OCI-LY1 (cell line): ENCODE measurements around the gene ILF3.

Experiments used
- H2AFZ ChIP-seq: fragments of 200-600 bp; sonication (generic), shearing (Covaris generic); 2 replicates; pipeline ENCODE4 v1.6.0; 2014; ENCODE audit warnings: antibody characterized with exemption, mild to moderate bottlenecking, low read length
- H3F3A ChIP-seq: fragments of 200-600 bp; sonication (generic), shearing (Covaris generic); 2 replicates; pipeline ENCODE4 v1.6.0; 2014; ENCODE audit warnings: mild to moderate bottlenecking, antibody characterized with exemption, low read length, moderate library complexity; ENCODE audit not compliant: insufficient read depth
- H3K27ac ChIP-seq: fragments of 200-600 bp; sonication (generic); 2 replicates; pipeline ENCODE4 v1.5.1; 2014; ENCODE audit warnings: low read length, mixed run types, mild to moderate bottlenecking, low read depth; ENCODE audit not compliant: poor library complexity, severe bottlenecking
- H3K27me3 ChIP-seq: fragments of 200-600 bp; sonication (generic); 2 replicates; pipeline ENCODE4 v1.6.0; 2014; ENCODE audit warnings: antibody characterized with exemption, mild to moderate bottlenecking, low read length, moderate library complexity; ENCODE audit not compliant: insufficient read depth
- H3K36me3 ChIP-seq: fragments of 200-600 bp; sonication (generic); 2 replicates; pipeline ENCODE4 v1.6.1; 2014; ENCODE audit warnings: mild to moderate bottlenecking, antibody characterized with exemption, low read length, moderate library complexity, mixed read lengths; ENCODE audit not compliant: insufficient read depth
- H3K4me1 ChIP-seq: fragments of 200-600 bp; sonication (generic); 2 replicates; pipeline ENCODE4 v1.5.1; 2014; ENCODE audit warnings: mild to moderate bottlenecking, low read length, moderate library complexity; ENCODE audit not compliant: insufficient read depth, severe bottlenecking
- H3K4me2 ChIP-seq: fragments of 200-600 bp; sonication (generic), shearing (Covaris generic); 2 replicates; pipeline ENCODE4 v1.6.1; 2014; ENCODE audit warnings: low read length
- H3K4me3 ChIP-seq: fragments of 200-600 bp; sonication (generic); 2 replicates; pipeline ENCODE4 v1.5.1; 2014; ENCODE audit warnings: low read length, low read depth, mild to moderate bottlenecking, mixed read lengths; ENCODE audit not compliant: poor library complexity, severe bottlenecking
- H3K79me2 ChIP-seq: fragments of 200-600 bp; shearing (Covaris generic); 2 replicates; pipeline ENCODE4 v1.6.1; 2016; ENCODE audit warnings: mixed run types, low read length, mixed read lengths; ENCODE audit not compliant: insufficient read depth
- H3K9ac ChIP-seq: fragments of 200-600 bp; sonication (generic), shearing (Covaris generic); 2 replicates; pipeline ENCODE4 v1.6.1; 2014; ENCODE audit warnings: mild to moderate bottlenecking, low read length, mixed read lengths
- H3K9me2 ChIP-seq: fragments of 200-600 bp; sonication (generic), shearing (Covaris generic); 2 replicates; pipeline ENCODE4 v1.6.1; 2014; ENCODE audit warnings: low read depth, mild to moderate bottlenecking, low read length, mixed read lengths
- H3K9me3 ChIP-seq: fragments of 200-600 bp; shearing (Covaris generic); 2 replicates; pipeline ENCODE4 v1.6.1; 2014; ENCODE audit warnings: low read length, mixed read lengths
- H4K20me1 ChIP-seq: fragments of 200-600 bp; sonication (generic), shearing (Covaris generic); 2 replicates; pipeline ENCODE4 v1.6.0; 2016; ENCODE audit warnings: mild to moderate bottlenecking, low read length; ENCODE audit not compliant: insufficient read depth
- EZH2 ChIP-seq: fragments of 200-600 bp; sonication (generic), shearing (Covaris generic); IDR thresholded peaks from 2 replicates; pipeline ENCODE4 v1.8.0; 2017; ENCODE audit warnings: borderline replicate concordance, mixed run types, mild to moderate bottlenecking, antibody characterized with exemption, low read length, moderate library complexity, mixed read lengths
- TF ChIP-seq, protein P1 (sequence below): fragments of 200-600 bp; sonication (generic), shearing (Covaris generic); IDR thresholded peaks from 2 replicates; pipeline ENCODE4 v1.5.1; 2017; ENCODE audit warnings: mild to moderate bottlenecking, antibody characterized with exemption, low read length, moderate library complexity, mixed read lengths

Gene ILF3

DNA sequence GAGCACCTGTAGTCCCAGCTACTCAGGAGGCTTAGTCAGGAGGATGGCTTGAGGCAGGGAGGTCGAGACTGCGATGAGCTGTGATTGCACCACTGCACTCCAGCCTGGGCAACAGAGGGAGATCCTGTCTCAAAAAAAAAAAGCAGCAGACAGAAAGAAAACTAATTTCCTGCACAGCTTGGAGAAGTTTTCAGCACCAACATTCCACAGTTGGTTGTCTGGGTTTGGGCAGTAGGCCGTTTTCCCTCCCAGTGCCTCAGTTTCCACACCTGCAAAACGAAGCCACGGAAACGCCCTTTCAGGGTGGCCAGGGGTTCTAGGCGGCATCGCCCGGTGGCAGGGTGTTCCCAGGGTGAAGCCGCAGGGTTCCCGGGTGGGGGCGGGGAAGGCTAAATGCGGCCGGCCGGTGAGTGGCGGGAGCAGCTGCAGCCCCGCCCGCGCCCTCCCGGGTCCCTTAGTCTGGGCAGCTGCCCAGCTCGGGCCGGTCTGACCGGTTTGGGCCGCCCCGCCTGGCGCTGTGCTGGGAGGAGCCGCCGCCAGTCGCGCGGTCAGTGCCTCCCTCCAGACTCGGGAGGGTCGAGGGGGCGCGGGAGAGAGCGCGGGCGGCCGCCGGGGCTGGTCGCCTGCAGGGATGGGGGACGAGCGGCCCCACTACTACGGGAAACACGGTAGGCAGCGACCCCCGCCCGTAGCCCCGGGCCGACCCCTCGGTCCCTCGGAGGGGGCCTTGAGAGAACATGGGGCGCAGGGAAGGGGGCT lies 29.0 kb upstream of the ILF3 start, which contains the start of gene SLC44A2:
Gene SLC44A2 (plus strand): TSS at position 551 of the 759 bp plus-strand sequence. CDS start 81 bp downstream, at position 632.
- Histone ChIP-seq H3K36me3 (peaks cover 23% of the 10 kb centered on the region), H3K4me1 (no peaks in the 10 kb centered on the region), H4K20me1 (no peaks in the 10 kb centered on the region), H3K79me2 (peaks cover 8% of the 10 kb centered on the region; the same call in 1 of the 2 replicates), H2AFZ (no peak within 1 kb of the TSS), H3K27ac (no peak within 1 kb of the TSS), H3K4me3 (no peak within 1 kb of the TSS), H3K27me3 (no peaks in the 10 kb centered on the region), H3K9me3 (no peaks in the 10 kb centered on the region), H3K9me2 (no peaks in the 10 kb centered on the region), H3K4me2 (no peak within 1 kb of the TSS), H3F3A (no peaks in the 10 kb centered on the region), H3K9ac (no peak within 1 kb of the TSS)
- TF ChIP-seq, protein P1, sequence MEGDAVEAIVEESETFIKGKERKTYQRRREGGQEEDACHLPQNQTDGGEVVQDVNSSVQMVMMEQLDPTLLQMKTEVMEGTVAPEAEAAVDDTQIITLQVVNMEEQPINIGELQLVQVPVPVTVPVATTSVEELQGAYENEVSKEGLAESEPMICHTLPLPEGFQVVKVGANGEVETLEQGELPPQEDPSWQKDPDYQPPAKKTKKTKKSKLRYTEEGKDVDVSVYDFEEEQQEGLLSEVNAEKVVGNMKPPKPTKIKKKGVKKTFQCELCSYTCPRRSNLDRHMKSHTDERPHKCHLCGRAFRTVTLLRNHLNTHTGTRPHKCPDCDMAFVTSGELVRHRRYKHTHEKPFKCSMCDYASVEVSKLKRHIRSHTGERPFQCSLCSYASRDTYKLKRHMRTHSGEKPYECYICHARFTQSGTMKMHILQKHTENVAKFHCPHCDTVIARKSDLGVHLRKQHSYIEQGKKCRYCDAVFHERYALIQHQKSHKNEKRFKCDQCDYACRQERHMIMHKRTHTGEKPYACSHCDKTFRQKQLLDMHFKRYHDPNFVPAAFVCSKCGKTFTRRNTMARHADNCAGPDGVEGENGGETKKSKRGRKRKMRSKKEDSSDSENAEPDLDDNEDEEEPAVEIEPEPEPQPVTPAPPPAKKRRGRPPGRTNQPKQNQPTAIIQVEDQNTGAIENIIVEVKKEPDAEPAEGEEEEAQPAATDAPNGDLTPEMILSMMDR: no peak
- TF ChIP-seq EZH2: no peak

DNA sequence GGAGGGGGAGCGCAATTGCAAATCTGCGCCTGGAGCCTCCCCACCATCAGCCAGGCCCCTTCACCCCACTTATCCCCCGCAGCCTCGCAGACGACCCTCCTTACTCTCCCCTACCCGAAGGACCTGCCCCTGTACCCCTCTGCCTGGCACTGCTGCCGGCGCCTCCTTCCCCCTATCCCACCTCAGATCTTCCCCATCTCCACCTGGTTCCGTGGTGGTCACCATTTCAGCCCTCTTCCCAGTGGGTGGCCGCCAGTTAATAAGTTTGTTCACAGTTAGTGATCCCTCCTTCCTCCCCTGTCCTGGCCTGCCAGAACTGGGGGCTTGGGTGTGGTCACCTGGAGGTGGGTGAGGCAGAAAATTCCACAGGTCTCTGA lies 28.4 kb upstream of the ILF3 start:
- Histone ChIP-seq H3K36me3 (peaks cover 24% of the 10 kb centered on the region), H3F3A (no peaks in the 10 kb centered on the region), H3K4me2 (no peak overlapping the region), H4K20me1 (no peaks in the 10 kb centered on the region), H3K27ac (no peak overlapping the region), H2AFZ (no peak overlapping the region), H3K9me2 (no peaks in the 10 kb centered on the region), H3K27me3 (no peaks in the 10 kb centered on the region), H3K9me3 (no peaks in the 10 kb centered on the region), H3K4me3 (no peak overlapping the region), H3K4me1 (no peaks in the 10 kb centered on the region), H3K79me2 (peaks cover 3% of the 10 kb centered on the region; the same call in 1 of the 2 replicates), H3K9ac (no peak overlapping the region)
- TF ChIP-seq, protein P1: no peak
- TF ChIP-seq EZH2: no peak

DNA sequence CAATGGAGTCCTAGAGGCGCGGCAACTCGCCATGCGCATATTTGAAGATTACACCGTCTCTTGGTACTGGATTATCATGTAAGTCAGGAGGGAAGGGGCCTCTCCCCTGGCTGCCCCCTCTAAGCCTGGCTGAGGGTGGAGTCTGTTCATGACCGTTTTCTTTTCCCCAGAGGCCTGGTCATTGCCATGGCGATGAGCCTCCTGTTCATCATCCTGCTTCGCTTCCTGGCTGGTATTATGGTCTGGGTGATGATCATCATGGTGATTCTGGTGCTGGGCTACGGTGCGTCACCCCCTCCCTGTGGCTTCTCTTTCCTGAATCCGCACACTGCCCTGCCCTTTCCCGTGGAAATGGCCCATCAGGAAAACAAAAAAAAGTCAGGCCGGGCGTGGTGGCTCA lies 22.3 kb upstream of the ILF3 start:
- H3K4me2 ChIP-seq: no peak overlapping the region
- no peak overlapping the region for H2AFZ ChIP-seq
- no peak overlapping the region for H3K4me3 ChIP-seq
- H3K27ac ChIP-seq: no peak overlapping the region
- H3K9me2 ChIP-seq: no peaks in the 10 kb centered on the region
- H4K20me1 ChIP-seq: no peaks in the 10 kb centered on the region
- peaks cover 74% of the 10 kb centered on the region for H3K36me3 ChIP-seq
- H3K27me3 ChIP-seq: no peaks in the 10 kb centered on the region
- H3K79me2 ChIP-seq: no peaks in the 10 kb centered on the region
- no peak overlapping the region for H3K9ac ChIP-seq
- no peaks in the 10 kb centered on the region for H3K9me3 ChIP-seq
- H3F3A ChIP-seq: no peaks in the 10 kb centered on the region
- no peaks in the 10 kb centered on the region for H3K4me1 ChIP-seq
- TF ChIP-seq EZH2: no peak
- TF ChIP-seq, protein P1: no peak
